GM20000 (cell line): Measurements from ENCODE around the gene LMNA.

Experiments
- DNase-seq: peaks from one replicate; pipeline ENCODE4 v3.0.0; 2012; ENCODE audit warnings: low spot score
- TF ChIP-seq, protein P1 (sequence below): IDR thresholded peaks from 2 replicates; pipeline ENCODE4 v1.5.1; 2012; ENCODE audit warnings: mild to moderate bottlenecking, control low read depth; ENCODE audit errors: extremely low read depth, missing control alignments

Gene LMNA

DNA sequence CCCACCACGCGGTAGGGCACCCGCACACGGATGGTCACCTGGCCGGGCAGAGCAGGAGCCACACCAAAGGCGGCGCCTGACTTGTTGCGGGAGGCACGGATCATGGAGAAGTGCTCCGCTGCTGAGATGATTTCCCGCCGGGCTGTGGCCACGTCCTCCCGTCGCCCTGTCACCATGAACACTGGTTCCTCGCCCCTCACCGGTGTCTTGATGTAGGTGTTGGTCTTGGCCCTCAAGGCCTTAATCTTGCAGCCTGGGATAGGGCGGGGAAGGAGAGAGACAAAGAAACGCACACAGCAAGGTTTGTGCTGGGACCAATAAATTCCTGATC is 37.1 kb upstream of the LMNA start:
- no peak for DNase-seq
- TF ChIP-seq, protein P1, sequence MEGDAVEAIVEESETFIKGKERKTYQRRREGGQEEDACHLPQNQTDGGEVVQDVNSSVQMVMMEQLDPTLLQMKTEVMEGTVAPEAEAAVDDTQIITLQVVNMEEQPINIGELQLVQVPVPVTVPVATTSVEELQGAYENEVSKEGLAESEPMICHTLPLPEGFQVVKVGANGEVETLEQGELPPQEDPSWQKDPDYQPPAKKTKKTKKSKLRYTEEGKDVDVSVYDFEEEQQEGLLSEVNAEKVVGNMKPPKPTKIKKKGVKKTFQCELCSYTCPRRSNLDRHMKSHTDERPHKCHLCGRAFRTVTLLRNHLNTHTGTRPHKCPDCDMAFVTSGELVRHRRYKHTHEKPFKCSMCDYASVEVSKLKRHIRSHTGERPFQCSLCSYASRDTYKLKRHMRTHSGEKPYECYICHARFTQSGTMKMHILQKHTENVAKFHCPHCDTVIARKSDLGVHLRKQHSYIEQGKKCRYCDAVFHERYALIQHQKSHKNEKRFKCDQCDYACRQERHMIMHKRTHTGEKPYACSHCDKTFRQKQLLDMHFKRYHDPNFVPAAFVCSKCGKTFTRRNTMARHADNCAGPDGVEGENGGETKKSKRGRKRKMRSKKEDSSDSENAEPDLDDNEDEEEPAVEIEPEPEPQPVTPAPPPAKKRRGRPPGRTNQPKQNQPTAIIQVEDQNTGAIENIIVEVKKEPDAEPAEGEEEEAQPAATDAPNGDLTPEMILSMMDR: no peak

DNA sequence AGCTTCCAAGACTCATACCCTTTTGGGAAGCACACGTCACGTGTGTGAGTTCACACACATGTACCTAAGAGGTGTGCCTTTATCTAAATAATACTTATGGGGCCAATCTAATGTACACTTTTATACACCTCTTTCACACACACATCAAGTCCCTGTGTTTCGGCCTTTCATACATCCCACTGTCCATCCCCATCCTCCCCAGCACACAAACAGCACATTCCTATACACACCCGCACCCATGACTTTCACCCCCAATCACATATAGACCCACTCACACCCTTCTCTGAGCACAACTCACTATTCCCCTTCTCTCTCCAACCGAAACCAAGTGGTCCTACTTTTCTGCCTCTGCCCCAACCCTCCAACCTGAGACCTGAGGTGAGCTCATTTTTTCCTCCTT is 35.8 kb upstream of the LMNA start:
- TF ChIP-seq, protein P1: no peak

DNA sequence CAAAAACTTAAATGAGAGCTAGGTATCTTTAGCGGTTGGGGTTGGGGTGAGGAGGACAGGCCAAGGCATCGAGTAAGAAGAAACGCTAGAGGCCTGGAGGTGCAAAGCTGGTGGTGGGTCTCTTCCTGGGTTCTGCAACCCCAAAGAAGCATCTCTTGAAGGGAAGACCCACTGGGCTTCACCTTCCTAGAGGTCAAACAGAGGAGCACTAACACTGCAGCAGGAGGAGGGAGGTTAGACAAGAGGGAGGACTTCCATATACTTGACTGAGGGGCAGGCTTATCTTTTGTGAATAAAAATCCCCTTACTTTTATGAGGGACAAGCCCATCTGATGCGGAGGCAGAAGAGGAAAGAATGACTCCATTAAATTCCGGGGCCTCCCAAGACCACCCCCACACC is 34.7 kb upstream of the LMNA start:
- TF ChIP-seq, protein P1: no peak
- DNase-seq: no peak

More for the DNA sequence above, 35.8 kb upstream of the LMNA start:
- DNase-seq: no peak

DNA sequence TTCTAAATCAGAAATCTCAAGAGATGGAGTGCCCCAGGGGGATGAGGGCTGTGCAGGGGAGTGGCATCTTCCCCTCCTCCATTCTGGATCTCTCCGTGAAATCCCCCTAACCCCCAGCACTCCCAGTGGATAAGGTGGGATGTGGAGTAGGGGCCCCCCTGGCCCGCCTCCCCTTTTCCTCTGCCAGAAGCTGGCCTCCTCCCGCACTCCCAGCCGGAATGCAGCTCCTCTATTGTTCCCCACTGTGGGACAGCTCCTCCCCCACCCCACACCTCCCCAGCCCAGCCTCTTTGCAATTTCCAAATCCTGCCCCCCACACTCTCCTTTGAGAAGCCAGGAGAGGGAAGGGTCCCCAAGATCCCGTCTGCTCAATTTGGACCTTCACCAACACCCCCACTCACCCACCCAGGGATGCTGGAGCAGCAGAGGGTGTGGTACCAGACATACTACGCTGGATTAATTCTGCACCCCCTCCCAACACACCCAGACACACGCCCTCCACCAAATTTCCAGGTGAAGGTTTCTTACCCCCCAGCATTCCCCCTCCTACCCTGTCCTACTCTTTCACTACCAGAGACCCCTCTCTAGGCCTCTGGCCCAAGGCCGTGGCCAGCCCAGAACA is 34.2 kb upstream of the LMNA start:
- no peak for DNase-seq
- TF ChIP-seq, protein P1: no peak

DNA sequence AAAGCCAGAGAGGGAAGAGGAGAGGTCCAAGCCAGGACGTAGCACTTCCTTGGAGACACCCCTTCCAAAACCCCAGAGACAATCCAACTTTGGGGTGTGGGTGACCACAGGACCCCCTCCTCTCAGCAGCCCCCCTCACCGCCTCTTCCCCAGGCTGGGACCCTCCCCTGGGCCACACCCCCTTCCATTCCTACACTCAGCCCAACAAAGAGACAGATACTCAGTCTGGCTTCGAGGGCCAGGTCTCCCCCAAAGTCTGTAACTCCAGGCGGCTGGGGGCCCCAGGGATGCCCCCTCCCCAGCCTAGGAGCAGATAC is 33.7 kb upstream of the LMNA start:
- no peak for DNase-seq

DNA sequence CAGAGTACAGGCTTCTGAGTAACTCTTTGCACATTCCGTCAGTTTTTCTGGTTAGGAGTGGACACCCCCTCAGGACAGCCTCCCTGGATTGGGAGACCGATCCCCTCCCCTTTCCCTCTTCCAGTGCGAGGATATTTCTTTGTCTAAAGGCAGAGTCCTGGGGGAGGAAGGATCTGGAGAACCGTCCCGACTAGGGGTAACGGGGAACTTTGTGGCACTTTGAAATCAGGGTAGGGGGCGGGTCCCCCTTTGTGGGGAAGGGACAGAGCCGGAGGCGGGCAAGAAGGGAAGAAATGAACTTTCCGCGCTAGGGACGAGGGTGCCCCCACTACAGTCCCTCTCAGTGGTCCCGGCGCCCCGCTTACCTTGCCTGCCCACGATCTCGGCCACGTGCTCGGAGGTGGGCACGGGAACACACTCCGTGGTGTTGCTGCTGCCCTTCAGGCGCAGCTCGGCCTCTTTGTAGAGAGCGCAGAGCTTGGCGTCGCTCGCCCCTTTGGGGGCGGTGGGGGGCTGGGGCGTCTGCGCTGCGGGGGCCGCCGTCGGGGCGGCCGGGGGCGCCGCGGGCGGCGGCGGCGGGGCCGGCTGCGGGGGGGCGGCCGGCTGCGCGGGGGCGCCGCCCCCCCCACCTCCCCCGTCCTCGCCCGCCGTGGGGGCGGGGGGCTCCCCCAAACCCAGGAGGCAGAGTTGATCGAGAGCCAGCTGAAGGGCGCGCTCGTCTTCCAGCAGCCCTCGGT is 33.2 kb upstream of the LMNA start:
- no peak for DNase-seq
- TF ChIP-seq, protein P1: no peak

More for the DNA sequence above, 33.7 kb upstream of the LMNA start:
- TF ChIP-seq, protein P1: no peak

DNA sequence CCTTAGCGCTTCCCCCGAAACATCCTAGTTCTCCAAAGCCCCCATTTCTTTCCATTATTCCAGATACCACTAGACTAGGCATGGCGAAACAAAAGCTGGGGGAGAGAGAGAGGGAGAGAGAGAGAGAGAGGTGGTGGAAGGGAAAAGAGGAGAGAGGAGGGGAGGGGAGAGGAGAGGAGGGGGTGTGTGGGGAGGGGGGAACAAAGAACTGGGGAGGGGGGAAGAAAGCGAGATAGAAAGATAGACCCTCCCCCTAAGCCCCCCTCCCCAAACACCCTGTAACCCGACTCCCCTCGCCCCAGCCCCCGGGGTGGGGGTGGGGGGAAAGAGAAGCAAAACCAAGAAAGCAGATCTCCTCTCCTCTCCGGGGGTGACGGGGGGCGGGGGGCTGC is 32.6 kb upstream of the LMNA start:
- no peak for DNase-seq
- TF ChIP-seq, protein P1: no peak
